Measurements from ENCODE around the gene CCL16. TPM values are rescaled to one million over a fixed set of nuclear protein-coding genes. Genes with fewer than 3 reads are reported as not detected.

The CCL16 gene
- not detected in 2 replicates for total RNA-seq

DNA sequence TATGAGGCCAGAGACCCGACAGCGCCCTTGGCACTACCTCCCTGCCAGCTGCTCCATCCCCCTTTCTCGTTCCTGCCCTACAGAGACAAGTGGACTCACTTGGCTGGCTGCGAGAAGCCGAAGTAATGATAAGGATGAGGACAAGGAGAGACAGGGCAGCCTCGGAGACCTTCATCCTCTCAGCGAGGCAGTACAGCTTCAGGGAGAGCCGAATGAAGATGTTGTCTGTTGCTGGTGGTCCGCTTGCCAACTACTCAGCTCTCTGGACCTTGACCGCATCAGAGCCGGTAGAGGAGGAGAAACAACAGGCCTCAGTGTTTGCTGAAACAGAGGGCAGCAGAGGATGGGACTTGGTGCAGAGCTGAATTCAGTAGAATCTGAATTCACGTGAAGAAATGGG lies at the start of gene CCL16:
CCL16 (minus strand) TSS at position 252 of the 400 bp plus-strand sequence; CDS start at position 175, 77 bp downstream.

GRCh38 chr17:36017799-36018198 lies 36.5 kb upstream of the CCL16 start, which contains the start of gene CCL23:
Gene CCL23 (minus strand): TSS chr17:36017972. CDS start chr17:36017897, 75 bp downstream.

GRCh38 chr17:36001110-36001771 lies 19.9 kb upstream of the CCL16 start, which contains the start of gene CCL15:
Gene CCL15 (minus strand): TSS chr17:36001553. CDS start chr17:36001492, 61 bp downstream.

DNA sequence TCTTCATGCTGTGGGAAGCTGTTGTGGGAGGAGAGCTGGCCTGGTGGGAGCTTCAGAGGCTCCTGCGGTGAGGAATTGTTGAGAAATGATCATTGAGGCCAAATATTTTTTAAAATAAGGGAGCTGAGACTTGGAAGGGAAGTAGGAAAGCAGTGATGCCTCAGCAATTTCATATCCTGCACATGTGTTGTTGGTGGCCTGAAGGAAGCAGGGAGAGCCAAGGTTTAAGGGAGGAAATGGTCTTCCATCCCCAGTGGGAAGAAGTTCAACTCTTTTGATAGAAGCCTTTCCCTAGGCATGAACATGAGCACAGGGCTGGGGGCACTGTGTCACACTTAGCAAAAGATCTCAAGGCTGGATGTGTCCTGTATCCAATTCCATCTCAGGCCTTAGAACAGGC lies 5.3 kb upstream of the CCL16 start, which contains the start of gene CCL14:
CCL14 (minus strand) TSS at position 87 of the 400 bp plus-strand sequence; CDS start at position 7, 80 bp downstream.

GRCh38 chr17:35943537-35943936 lies 37.8 kb downstream of the CCL16 start, which contains the start of gene LYZL6:
Gene LYZL6 (minus strand): TSS chr17:35943713. CDS start chr17:35939356, 4,357 bp downstream.

DNA sequence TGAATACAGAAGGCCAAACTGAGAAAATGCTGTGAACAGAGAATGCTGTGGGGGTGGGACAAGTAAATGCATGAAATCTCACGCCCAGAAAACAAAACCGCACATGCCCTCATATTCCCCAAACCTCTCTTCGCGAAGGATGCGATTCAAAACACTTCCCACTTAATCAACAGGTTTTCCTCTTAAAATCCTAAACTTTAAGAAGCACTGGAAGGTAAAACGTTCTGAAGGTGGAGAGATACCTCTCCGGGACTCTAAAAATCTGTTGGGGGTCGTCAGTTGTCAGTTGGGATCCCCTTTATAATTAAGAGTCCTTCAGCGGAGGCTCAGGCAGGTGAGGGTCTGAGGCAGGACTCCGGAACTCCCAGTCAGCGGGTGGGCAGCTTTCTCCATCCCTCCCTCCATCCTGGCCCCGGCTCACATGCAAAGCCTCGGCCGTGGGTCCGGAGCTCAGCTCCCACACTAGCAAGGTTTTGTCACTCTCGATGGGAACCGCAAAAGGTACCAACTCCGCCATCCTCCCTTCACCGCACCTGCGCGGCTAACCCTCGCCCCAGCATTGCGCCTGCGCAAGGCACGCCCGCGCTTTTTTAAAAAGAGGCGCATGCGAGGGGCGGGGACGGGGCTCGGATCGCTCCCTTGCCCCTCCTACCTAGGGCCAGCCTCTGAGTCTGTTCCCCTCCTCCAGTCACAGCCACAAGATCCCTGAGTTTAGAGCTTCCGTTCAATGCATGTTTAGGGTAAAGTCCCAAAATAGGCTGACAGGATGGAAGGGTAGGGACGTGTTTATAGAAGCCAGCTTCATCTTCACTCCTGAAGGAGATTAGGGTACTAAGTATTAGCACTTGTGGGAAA lies 50.9 kb downstream of the CCL16 start, which contains the start of gene RDM1:
RDM1 (minus strand) TSS at position 563 of the 855 bp plus-strand sequence; CDS start at position 517, 46 bp downstream.

Other genes with a start within 250 kb of the CCL16 start
- 2.8 and 9.0 TPM in 2 replicates for gene RASL10B, start 249.9 kb downstream of the CCL16 start, total RNA-seq
- gene GAS2L2, start 228.3 kb downstream of the CCL16 start, total RNA-seq: not detected in 2 replicates
- gene C17orf50, start 220.6 kb downstream of the CCL16 start, total RNA-seq: not detected in 2 replicates
- 0.49 and 1.3 TPM in 2 replicates for gene MMP28, start 185.9 kb downstream of the CCL16 start, total RNA-seq
- 31.1 and 51.2 TPM in 2 replicates for gene TAF15, start 172.0 kb downstream of the CCL16 start, total RNA-seq
- gene HEATR9, start 112.6 kb downstream of the CCL16 start, total RNA-seq: not detected in 2 replicates
- gene CCL5, start 101.1 kb downstream of the CCL16 start, total RNA-seq: not detected in 2 replicates
- 0.25 and 1.3 TPM in 2 replicates for gene RDM1, start 50.7 kb downstream of the CCL16 start, total RNA-seq
- gene LYZL6, start 37.8 kb downstream of the CCL16 start, total RNA-seq: not detected in 2 replicates
- not detected in 2 replicates for gene CCL14, start 5.2 kb upstream of the CCL16 start, total RNA-seq
- gene CCL15, start 20.1 kb upstream of the CCL16 start, total RNA-seq: not detected in 2 replicates
- gene CCL23, start 36.5 kb upstream of the CCL16 start, total RNA-seq: not detected in 2 replicates
- not detected in 2 replicates for gene CCL18, start 82.8 kb upstream of the CCL16 start, total RNA-seq
- not detected in 2 replicates for gene CCL3, start 108.6 kb upstream of the CCL16 start, total RNA-seq
- gene CCL4, start 122.3 kb upstream of the CCL16 start, total RNA-seq: not detected in 2 replicates
- 1.8 TPM in 1 of 2 replicates, not detected in the other for gene TBC1D3B, start 195.1 kb upstream of the CCL16 start, total RNA-seq
- gene CCL3L1, start 215.3 kb upstream of the CCL16 start, total RNA-seq: not detected in 2 replicates
- not detected in 2 replicates for gene CCL4L2, start 229.6 kb upstream of the CCL16 start, total RNA-seq

All from mesangial cell (primary cell).